Neural progenitor cell (in vitro differentiated cells): ENCODE measurements around the gene RBKS. TPM values are rescaled to one million over a fixed set of nuclear protein-coding genes. Genes with fewer than 3 reads are reported as not detected.

ENCODE experiments used
- total RNA-seq: library from RNA; depleted of rRNA; stranded (reverse); fragments of >200 nt; gene quantifications from 2 replicates; pipeline ENCODE4 v1.2.3, GENCODE V29; 2015; ENCODE audit warnings: low replicate concordance

The RBKS gene
- total RNA-seq, 1 donor from 2014 or later, result 8.5 TPM

Other genes starting within 250 kb of the RBKS start
- 35.7 and 43.5 TPM in 2 replicates for gene SUPT7L, start 226.8 kb downstream of the RBKS start, total RNA-seq
- gene SLC4A1AP, start 226.5 kb downstream of the RBKS start, total RNA-seq, result 24.9 and 32.2 TPM in 2 replicates
- gene MRPL33, start 118.7 kb downstream of the RBKS start, total RNA-seq, result 78.9 and 147 TPM in 2 replicates
- 34.6 and 34.8 TPM in 2 replicates for gene BABAM2, start 342 bp upstream of the RBKS start, total RNA-seq